Left renal pelvis (tissue), 4 donors: ENCODE measurements around the gene NKTR. TPM values are rescaled to one million over a fixed set of nuclear protein-coding genes. Genes with fewer than 3 reads are reported as not detected.

Experiments used
- DNase-seq, 4 donors: peaks; one replicate each; pipeline ENCODE4 v3.0.0-alpha.2; 2013; ENCODE audit warnings: low read depth in 4 of 4, low spot score in 3 of 4
- polyA plus RNA-seq, 4 donors: library from polyadenylated mRNA; unstranded; fragments of 120-200 nt; gene quantifications; one replicate each; pipeline ENCODE4 v1.2.1, GENCODE V29; 2013; ENCODE audit not compliant: insufficient read length in 4 of 4

NKTR gene
- polyA plus RNA-seq, 4 donors, result 75.7 to 167 (median 102) TPM

- no peak for DNase-seq
These were observed 91.6 kb downstream of the NKTR start for GRCh38 chr3:42691816-42692666.

GRCh38 chr3:42692667-42693529, 92.4 kb downstream of the NKTR start:
- DNase-seq, result no peak

- no peak for DNase-seq
These were observed 93.0 kb downstream of the NKTR start for GRCh38 chr3:42693530-42693930.

- no peak for DNase-seq
These were observed 93.9 kb downstream of the NKTR start for GRCh38 chr3:42694366-42694765.

GRCh38 chr3:42696356-42697288, 96.1 kb downstream of the NKTR start:
- no peak for DNase-seq

- DNase-seq, result no peak
These were observed 97.0 kb downstream of the NKTR start for GRCh38 chr3:42697289-42698051.

Other genes starting within 250 kb of the NKTR start
- gene LYZL4, start 190.1 kb upstream of the NKTR start, polyA plus RNA-seq, result not detected
- 1 to 10 TPM in 3 of 4 donors, under 1 TPM in 1; 0.71 to 3.2 (median 2.2) TPM for gene VIPR1, start 98.0 kb upstream of the NKTR start, polyA plus RNA-seq
- gene SEC22C, start 18.7 kb upstream of the NKTR start, polyA plus RNA-seq, result 10 to 100 TPM; 43.9 to 47.6 (median 45.9) TPM
- 10 to 100 TPM; 21.3 to 26.3 (median 24.4) TPM for gene SS18L2, start 9.8 kb upstream of the NKTR start, polyA plus RNA-seq
- 10 to 100 TPM; 13.5 to 34.0 (median 15.4) TPM for gene ZBTB47, start 53.0 kb downstream of the NKTR start, polyA plus RNA-seq
- gene KLHL40, start 84.9 kb downstream of the NKTR start, polyA plus RNA-seq, result not detected
- gene HHATL, start 102.1 kb downstream of the NKTR start, polyA plus RNA-seq, result 1 to 10 TPM in 1 of 4 donors, under 1 TPM in 3; 0.33 to 1.5 (median 0.59) TPM
- gene CCDC13, start 172.6 kb downstream of the NKTR start, polyA plus RNA-seq, result 1 to 10 TPM; 1.3 to 2.7 (median 2.3) TPM
- gene HIGD1A, start 203.8 kb downstream of the NKTR start, polyA plus RNA-seq, result 100 to 1,000 TPM; 106 to 206 (median 167) TPM
- gene ACKR2, start 208.8 kb downstream of the NKTR start, polyA plus RNA-seq, result 1 to 10 TPM; 1.2 to 3.5 (median 2.3) TPM